PC-9 (cell line): ENCODE data around the gene NLGN1. TPM values are rescaled to one million over a fixed set of nuclear protein-coding genes. Genes with fewer than 3 reads are reported as not detected.

ENCODE experiments used
- BruUV-seq: library from RNA; stranded (reverse); fragments of 400-500 nt; replicated peaks from 2 replicates; lab custom pipeline; 2021; lab: Mats Ljungman, UMichigan
- CTCF ChIA-PET: fragments of 300-600 bp; sonication (Branson Sonifier 250); formaldehyde crosslinking; loops from one replicate; lab custom pipeline; 2022; ENCODE audit warnings: antibody characterized with exemption; lab: Charles Lee
- POLR2A ChIA-PET: fragments of 300-600 bp; sonication (Branson Sonifier 250); formaldehyde crosslinking; loops from one replicate; lab custom pipeline; 2022; ENCODE audit warnings: antibody characterized with exemption; ENCODE audit not compliant: unreplicated experiment; lab: Charles Lee
- DNase-seq, 2 experiments: peaks; one replicate each; pipeline versions ENCODE4 v3.0.0 to v3.0.0-alpha.2; 2015 to 2022; ENCODE audit warnings: mixed read lengths in 1 of 2
- H2AFZ ChIP-seq: fragments of 200-600 bp; sonication (generic); 2 replicates; pipeline ENCODE4 v1.8.1; 2017; ENCODE audit warnings: antibody characterized with exemption
- H3F3A ChIP-seq: fragments of 200-600 bp; sonication (generic); 2 replicates; pipeline ENCODE4 v1.8.1; 2017; ENCODE audit warnings: antibody characterized with exemption, mild to moderate bottlenecking, low read depth; ENCODE audit not compliant: insufficient read depth
- H3K27ac ChIP-seq: fragments of 200-600 bp; sonication (generic); 2 replicates; pipeline ENCODE4 v1.6.1; 2016; ENCODE audit warnings: mixed run types
- H3K27me3 ChIP-seq: fragments of 200-600 bp; sonication (generic); 2 replicates; pipeline ENCODE4 v1.6.1; 2016; ENCODE audit warnings: low read depth, mixed run types; ENCODE audit not compliant: insufficient read depth
- H3K36me3 ChIP-seq: fragments of 200-600 bp; sonication (generic); 2 replicates; pipeline ENCODE4 v1.6.1; 2016; ENCODE audit warnings: low read depth, mixed run types
- H3K4me1 ChIP-seq: fragments of 200-600 bp; sonication (generic); replicated peaks from 2 replicates; pipeline ENCODE4 v1.6.1; 2016; ENCODE audit warnings: mixed run types; ENCODE audit not compliant: insufficient read depth
- H3K4me2 ChIP-seq: fragments of 200-600 bp; sonication (generic); 2 replicates; pipeline ENCODE4 v1.6.1; 2017; ENCODE audit warnings: mixed run types
- H3K4me3 ChIP-seq: fragments of 200-600 bp; sonication (generic); 2 replicates; pipeline ENCODE4 v1.6.1; 2016; ENCODE audit warnings: mixed run types
- H3K79me2 ChIP-seq: fragments of 200-600 bp; sonication (generic); 2 replicates; pipeline ENCODE4 v1.6.1; 2017; ENCODE audit warnings: low read depth, mixed run types
- H3K9me2 ChIP-seq: fragments of 200-600 bp; sonication (generic); 2 replicates; pipeline ENCODE4 v1.8.1; 2017; ENCODE audit warnings: mild to moderate bottlenecking; ENCODE audit not compliant: insufficient read depth
- H3K9me3 ChIP-seq: fragments of 200-600 bp; sonication (generic); 2 replicates; pipeline ENCODE4 v1.8.1; 2016; ENCODE audit warnings: low read depth; ENCODE audit not compliant: insufficient read depth
- H4K20me1 ChIP-seq: fragments of 200-600 bp; sonication (generic); 2 replicates; pipeline ENCODE4 v1.8.1; 2017; ENCODE audit not compliant: insufficient read depth
- CTCF ChIP-seq: fragments of 200-600 bp; sonication (generic); conservative IDR thresholded peaks from 2 replicates; pipeline ENCODE4 v1.6.1; 2017; ENCODE audit warnings: mixed run types, antibody characterized with exemption, mild to moderate bottlenecking, moderate library complexity
- EZH2 ChIP-seq: fragments of 200-600 bp; sonication (generic); IDR thresholded peaks from 2 replicates; pipeline ENCODE4 v1.8.0; 2017; ENCODE audit warnings: antibody characterized with exemption, low read depth
- intact Hi-C: fragments of 100-400 bp; cut with micrococcal nuclease; formaldehyde crosslinking; loops from one replicate; pipeline ENCODE4 v1.10.0; 2022; ENCODE audit not compliant: unreplicated experiment
- total RNA-seq: library from RNA; stranded (reverse); gene quantifications from 2 replicates; pipeline ENCODE4 v1.2.3, GENCODE V29; 2021

NLGN1 gene
- total RNA-seq, 1 experiment from 2014 or later: 1.4 TPM

DNA sequence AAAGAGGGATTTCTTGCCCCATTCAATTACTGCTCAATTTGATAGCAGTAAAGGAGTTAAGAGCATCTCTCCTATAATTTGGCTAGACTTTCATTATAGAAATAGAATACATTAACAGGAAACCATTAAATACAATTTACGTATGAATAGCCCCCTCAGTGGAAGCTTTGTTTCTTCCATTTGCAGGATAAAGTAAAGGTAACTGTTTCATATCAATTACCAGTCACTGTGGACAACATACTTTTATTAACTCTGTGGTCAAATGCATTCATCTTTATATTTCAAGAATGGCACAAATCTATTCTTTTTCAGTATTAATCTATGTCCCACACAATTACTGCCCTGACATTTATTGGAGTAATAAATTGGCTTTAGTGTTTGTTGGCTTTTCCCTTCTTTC is 613.4 kb downstream of the NLGN1 start:
- Histone ChIP-seq H2AFZ (no peak overlapping the region), H3K36me3 (no peaks in the 10 kb centered on the region), H3K9me2 (no peaks in the 10 kb centered on the region), H3K4me1 (no peaks in the 10 kb centered on the region), H3K79me2 (no peaks in the 10 kb centered on the region), H3K27ac (no peak overlapping the region), H3K27me3 (no peaks in the 10 kb centered on the region), H3K4me2 (no peak overlapping the region), H3F3A (no peaks in the 10 kb centered on the region), H4K20me1 (no peaks in the 10 kb centered on the region), H3K4me3 (no peak overlapping the region), H3K9me3 (no peaks in the 10 kb centered on the region)
- ChIA-PET CTCF (no interaction called here), POLR2A (no interaction called here)
- no TSS peak for BruUV-seq
- TF ChIP-seq EZH2: no peak
- TF ChIP-seq CTCF: no peak
- DNase-seq: no peak
- intact Hi-C loops: no loop called here

GRCh38 chr3:174016186-174016585 is 618.6 kb downstream of the NLGN1 start:
- Histone ChIP-seq H3K4me2 (no peak overlapping the region), H3K27me3 (no peaks in the 10 kb centered on the region), H3K27ac (no peak overlapping the region), H3F3A (no peaks in the 10 kb centered on the region), H2AFZ (no peak overlapping the region), H3K79me2 (no peaks in the 10 kb centered on the region), H3K4me3 (no peak overlapping the region), H3K36me3 (no peaks in the 10 kb centered on the region), H3K4me1 (no peaks in the 10 kb centered on the region), H3K9me2 (no peaks in the 10 kb centered on the region), H3K9me3 (no peaks in the 10 kb centered on the region), H4K20me1 (no peaks in the 10 kb centered on the region)
- TF ChIP-seq CTCF (no peak), EZH2 (no peak)
- no TSS peak for BruUV-seq
- DNase-seq: peak in 1 of 2 experiments; percentile 15
- intact Hi-C loops: no loop called here
- ChIA-PET CTCF (no interaction called here), POLR2A (no interaction called here)

DNA sequence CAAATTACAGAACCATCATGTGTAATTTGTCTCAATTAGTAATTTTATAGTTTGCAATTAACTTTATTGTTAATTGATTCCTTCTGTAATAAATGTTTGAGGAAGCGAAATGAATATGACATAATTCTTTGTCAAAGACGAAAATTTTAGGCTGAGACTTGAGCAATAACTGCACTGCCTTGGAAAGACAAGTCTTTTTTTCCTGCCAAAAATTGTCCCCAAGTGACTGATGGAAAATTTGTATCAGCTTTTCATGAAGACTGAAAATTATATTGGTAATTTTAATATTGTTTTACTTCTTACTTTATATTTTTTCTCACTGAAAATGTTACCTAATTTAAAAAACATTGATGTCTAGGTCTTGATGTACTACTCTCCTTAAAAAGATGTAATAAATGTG is 622.6 kb downstream of the NLGN1 start:
- H3K79me2 ChIP-seq: no peaks in the 10 kb centered on the region
- no peak overlapping the region for H3K4me3 ChIP-seq
- peaks cover 4% of the 10 kb centered on the region; the same call in 1 of the 2 replicates for H3K9me3 ChIP-seq
- H2AFZ ChIP-seq: no peak overlapping the region
- TF ChIP-seq EZH2: no peak
- TF ChIP-seq CTCF: no peak
- intact Hi-C loops: no loop called here
- H3K9me2 ChIP-seq: 0 out of 2 replicates have a peak, but pooled peaks cover 3% of the 10 kb centered on the region
- no peaks in the 10 kb centered on the region for H3F3A ChIP-seq
- no peak overlapping the region for H3K4me2 ChIP-seq
- no peaks in the 10 kb centered on the region for H3K27me3 ChIP-seq
- H3K27ac ChIP-seq: no peak overlapping the region
- CTCF ChIA-PET: no interaction called here
- H4K20me1 ChIP-seq: no peaks in the 10 kb centered on the region
- H3K36me3 ChIP-seq: no peaks in the 10 kb centered on the region
- no peaks in the 10 kb centered on the region for H3K4me1 ChIP-seq
- DNase-seq: no peak
- POLR2A ChIA-PET: no interaction called here
- BruUV-seq: no TSS peak
